Subcutaneous preadipocyte (primary cell): ENCODE results near the gene RFPL4A. TPM values are rescaled to one million over a fixed set of nuclear protein-coding genes. Genes with fewer than 3 reads are reported as not detected.

Source experiments
- total RNA-seq: library from RNA; depleted of rRNA; stranded (reverse); fragments of >200 nt; gene quantifications from 2 replicates; pipeline ENCODE4 v1.2.3, GENCODE V29; 2012

RFPL4A gene
- not detected in 2 replicates for total RNA-seq

DNA sequence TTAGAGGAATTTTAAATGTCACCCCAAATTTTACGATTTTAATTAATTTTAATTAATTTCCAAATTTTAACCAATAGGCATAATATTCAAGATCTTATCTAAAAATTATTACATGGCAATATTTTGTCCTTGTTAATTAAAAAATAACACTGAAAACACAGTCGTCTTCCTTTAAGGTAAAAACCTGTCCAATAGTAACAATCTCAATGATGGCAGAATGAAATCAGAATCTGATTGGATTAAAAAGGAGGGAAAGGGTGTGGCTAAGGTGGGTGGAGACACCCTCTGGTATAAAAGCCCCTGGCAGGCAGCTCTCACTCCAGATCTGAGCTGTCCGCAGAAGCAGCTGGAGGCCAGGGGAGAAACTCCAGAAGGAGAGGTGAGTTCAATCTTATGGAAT lies at the start of gene RFPL4A:
Gene RFPL4A (plus strand): TSS at position 301 of the 400 bp plus-strand sequence. CDS start 2,704 bp downstream, outside the sequence.

DNA sequence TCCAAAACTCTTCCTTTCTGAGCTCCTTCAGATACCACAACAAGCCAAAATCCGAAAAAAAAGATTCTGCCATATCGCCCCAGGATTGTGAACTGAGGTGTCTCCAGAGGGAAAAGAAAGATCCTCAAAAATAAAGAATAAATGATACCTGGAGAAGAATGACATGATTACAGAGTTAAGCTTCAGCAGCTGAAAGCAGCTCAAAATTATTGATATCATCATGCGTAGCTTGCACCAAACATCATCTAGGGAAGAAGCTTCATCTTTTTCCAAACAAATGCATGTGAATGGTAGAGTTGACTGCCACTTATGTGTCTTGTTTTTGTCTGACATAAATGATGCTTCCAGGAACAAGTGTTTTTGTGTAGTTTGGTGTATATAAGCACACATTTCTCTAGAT lies 20.6 kb upstream of the RFPL4A start, which contains the start of gene NLRP9:
Gene NLRP9 (minus strand): TSS at position 101 of the 400 bp plus-strand sequence. CDS start 28 bp downstream, at position 73.

DNA sequence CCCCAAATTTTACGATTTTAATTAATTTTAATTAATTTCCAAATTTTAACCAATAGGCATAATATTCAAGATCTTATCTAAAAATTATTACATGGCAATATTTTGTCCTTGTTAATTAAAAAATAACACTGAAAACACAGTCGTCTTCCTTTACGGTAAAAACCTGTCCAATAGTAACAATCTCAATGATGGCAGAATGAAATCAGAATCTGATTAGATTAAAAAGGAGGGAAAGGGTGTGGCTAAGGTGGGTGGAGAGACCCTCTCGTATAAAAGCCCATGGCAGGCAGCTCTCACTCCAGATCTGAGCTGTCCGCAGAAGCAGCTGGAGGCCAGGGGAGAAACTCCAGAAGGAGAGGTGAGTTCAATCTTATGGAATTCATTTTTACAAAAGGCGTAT lies 9.9 kb downstream of the RFPL4A start, which contains the start of gene RFPL4AL1:
Gene RFPL4AL1 (plus strand): TSS at position 301 of the 400 bp plus-strand sequence. CDS start 2,687 bp downstream, outside the sequence.

Other genes with a start within 250 kb of the RFPL4A start
- not detected in 2 replicates for gene SBK2, start 222.0 kb upstream of the RFPL4A start, total RNA-seq
- gene SBK3, start 213.6 kb upstream of the RFPL4A start, total RNA-seq = 0.37 TPM in 1 of 2 replicates, not detected in the other
- 4.3 and 4.4 TPM in 2 replicates for gene ZNF579, start 178.2 kb upstream of the RFPL4A start, total RNA-seq
- gene FIZ1, start 159.6 kb upstream of the RFPL4A start, total RNA-seq = 4.0 and 4.3 TPM in 2 replicates
- gene ZNF524, start 158.8 kb upstream of the RFPL4A start, total RNA-seq = 11.9 and 12.5 TPM in 2 replicates
- 1.1 and 1.6 TPM in 2 replicates for gene ZNF865, start 153.4 kb upstream of the RFPL4A start, total RNA-seq
- gene ZNF784, start 134.5 kb upstream of the RFPL4A start, total RNA-seq = 3.1 and 3.7 TPM in 2 replicates
- 3.7 and 5.9 TPM in 2 replicates for gene ZNF580, start 118.1 kb upstream of the RFPL4A start, total RNA-seq
- 20.3 and 31.6 TPM in 2 replicates for gene ZNF581, start 115.4 kb upstream of the RFPL4A start, total RNA-seq
- 3.3 and 5.9 TPM in 2 replicates for gene CCDC106, start 110.9 kb upstream of the RFPL4A start, total RNA-seq
- gene U2AF2, start 104.1 kb upstream of the RFPL4A start, total RNA-seq = 88.9 and 115 TPM in 2 replicates
- 25.8 and 29.8 TPM in 2 replicates for gene EPN1, start 83.9 kb upstream of the RFPL4A start, total RNA-seq
- gene NLRP9, start 20.7 kb upstream of the RFPL4A start, total RNA-seq = not detected in 2 replicates
- gene RFPL4AL1, start 10.0 kb downstream of the RFPL4A start, total RNA-seq = not detected in 2 replicates
- not detected in 2 replicates for gene NLRP11, start 72.9 kb downstream of the RFPL4A start, total RNA-seq
- not detected in 2 replicates for gene NLRP4, start 77.4 kb downstream of the RFPL4A start, total RNA-seq
- not detected in 2 replicates for gene NLRP13, start 173.2 kb downstream of the RFPL4A start, total RNA-seq
- gene NLRP8, start 188.7 kb downstream of the RFPL4A start, total RNA-seq = not detected in 2 replicates
- gene NLRP5, start 227.7 kb downstream of the RFPL4A start, total RNA-seq = not detected in 2 replicates